GM18873 (cell line): Measurements from ENCODE around the gene MACROD2.

ENCODE experiments used
- ATAC-seq: cut with Tn5 transposase; IDR thresholded peaks from one replicate; pipeline ENCODE4 v1.9.1; 2021; ENCODE audit warnings: mild to moderate bottlenecking, moderate library complexity, moderate number of reproducible peaks; ENCODE audit not compliant: unreplicated experiment, low FRiP score

Gene MACROD2

DNA sequence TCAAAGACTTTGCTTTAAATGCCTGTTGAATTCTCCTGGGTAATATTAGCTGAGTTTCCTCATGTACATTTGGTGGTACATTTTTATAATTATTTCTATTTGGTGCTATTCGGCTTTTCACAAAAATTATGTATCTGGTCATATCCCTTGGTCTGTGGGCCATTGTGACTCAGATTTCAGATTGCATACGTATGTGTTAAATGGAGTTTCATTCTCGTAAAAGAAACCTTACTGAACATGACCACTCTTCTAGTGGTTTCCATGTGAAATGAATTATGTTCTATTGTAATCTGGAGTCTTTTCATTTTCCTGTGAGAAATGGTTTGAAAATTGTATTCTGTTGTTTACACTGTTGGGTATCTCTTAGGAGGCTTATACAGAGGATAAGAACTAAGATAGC lies 728.3 kb downstream of the MACROD2 start:
- no peak for ATAC-seq

DNA sequence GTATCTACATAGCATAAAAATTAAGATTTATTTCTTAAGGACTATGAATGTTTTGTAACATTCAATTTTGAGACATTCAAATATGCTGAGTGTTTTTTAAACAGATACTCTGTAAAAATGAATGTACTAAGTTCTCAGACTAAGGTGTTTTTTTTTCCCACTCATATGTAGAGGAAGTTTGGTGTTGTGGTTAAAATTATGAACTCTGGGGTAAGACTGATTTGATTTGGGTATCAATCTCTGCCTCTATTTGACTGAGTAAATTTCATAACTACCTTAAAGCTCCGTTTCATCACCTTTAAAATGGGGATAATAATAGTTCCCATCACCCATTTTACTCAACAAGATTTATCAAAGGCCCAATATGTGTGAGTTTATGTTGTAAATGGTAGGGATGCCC lies 728.7 kb downstream of the MACROD2 start:
- no peak for ATAC-seq

DNA sequence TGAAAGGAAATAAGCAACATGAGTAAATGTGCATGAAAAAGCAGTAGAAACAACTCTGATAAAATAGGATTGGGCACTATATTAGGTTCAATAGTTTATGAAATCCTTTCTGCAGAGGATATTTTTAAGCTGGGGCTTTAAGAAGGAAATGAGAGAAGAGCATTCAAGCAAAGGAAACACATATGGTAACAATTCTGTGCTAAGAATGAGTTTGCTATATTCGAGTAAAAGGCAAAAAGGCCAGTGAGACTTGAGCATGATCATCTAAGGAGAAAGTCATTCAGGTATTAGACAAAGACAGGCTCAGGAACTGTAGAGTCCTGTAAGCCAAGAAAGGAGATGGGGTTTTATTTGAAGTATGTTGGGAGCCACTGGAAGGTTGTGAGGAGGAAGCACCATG lies 729.2 kb downstream of the MACROD2 start:
- ATAC-seq: no peak

DNA sequence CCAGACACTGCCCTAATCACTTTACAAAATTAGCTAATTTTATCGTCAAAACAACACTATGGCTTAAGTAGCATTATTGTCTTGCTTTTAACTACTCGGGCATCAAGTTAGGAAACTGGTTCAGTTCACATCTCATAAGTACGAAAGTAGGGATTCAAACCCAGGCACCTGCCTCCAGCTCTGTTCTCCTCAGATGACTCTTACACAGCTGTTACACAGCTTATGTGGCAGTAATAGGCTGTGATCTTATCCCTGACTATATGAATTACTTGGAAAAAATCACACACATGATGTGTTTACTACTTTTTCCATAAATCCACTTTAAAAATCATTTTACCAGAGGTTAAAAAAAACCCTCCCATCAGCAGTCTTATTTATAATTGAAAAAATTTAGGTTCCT lies 731.3 kb downstream of the MACROD2 start:
- no peak for ATAC-seq

DNA sequence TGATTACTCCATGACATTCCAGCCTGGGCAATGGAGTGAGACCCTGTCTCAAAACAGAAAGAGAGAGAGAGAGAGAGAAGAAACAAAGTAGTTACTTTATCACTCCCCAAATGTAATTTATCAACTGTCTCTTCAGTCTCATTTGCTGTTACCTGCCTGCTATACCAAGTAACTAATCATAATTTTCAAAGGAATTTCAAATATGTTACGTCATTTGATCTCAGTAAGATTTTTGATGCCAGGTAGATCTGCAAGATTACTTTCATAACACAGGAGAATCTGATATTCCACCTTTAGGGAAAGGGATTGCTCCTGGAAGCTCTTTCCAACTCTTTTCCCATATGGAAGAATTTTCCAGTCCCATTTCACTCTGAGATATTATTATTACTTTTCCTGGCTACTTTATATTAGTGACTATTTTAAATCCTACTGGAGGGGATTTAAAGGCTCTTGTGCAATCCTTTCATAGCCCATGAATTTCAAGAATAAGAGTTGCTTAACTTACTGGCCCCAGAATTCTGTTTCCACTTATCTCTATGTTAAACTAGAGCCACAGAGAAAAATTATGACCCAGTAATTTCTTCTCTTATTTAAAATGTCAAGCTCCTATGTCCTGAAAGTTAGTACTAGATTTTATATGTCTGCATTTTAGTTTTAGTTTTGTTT lies 732.3 kb downstream of the MACROD2 start:
- no peak for ATAC-seq

GRCh38 chr20:14729390-14729789 lies 734.1 kb downstream of the MACROD2 start:
- no peak for ATAC-seq

- no peak for ATAC-seq
Measured at GRCh38 chr20:14732343-14732742, 737.0 kb downstream of the MACROD2 start.

GRCh38 chr20:14732996-14733395 lies 737.7 kb downstream of the MACROD2 start:
- ATAC-seq: no peak

DNA sequence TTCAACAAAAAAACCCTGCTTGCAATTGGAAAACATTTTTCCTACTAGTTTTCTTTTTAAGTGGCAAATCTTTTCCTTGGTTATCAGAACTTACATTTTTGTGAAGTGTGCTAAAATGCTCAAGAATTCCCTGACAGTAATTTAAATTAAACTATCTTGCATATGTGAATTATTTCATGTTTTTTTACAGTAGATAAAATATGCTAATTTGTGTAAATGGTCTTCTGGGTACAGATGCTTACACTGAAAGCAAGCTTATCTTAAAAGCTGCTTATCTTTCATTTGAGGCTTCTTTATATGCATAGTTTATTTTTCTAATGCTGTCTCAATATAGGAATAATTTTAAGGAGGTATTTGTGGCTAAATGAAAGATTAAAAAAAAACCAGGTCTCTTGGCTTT lies 745.1 kb downstream of the MACROD2 start:
- no peak for ATAC-seq

- no peak for ATAC-seq
Measured at GRCh38 chr20:14741616-14742015, 746.3 kb downstream of the MACROD2 start.

GRCh38 chr20:14744723-14745122 lies 749.4 kb downstream of the MACROD2 start:
- peak; percentile 76 for ATAC-seq

GRCh38 chr20:14745830-14746229 lies 750.5 kb downstream of the MACROD2 start:
- no peak for ATAC-seq

DNA sequence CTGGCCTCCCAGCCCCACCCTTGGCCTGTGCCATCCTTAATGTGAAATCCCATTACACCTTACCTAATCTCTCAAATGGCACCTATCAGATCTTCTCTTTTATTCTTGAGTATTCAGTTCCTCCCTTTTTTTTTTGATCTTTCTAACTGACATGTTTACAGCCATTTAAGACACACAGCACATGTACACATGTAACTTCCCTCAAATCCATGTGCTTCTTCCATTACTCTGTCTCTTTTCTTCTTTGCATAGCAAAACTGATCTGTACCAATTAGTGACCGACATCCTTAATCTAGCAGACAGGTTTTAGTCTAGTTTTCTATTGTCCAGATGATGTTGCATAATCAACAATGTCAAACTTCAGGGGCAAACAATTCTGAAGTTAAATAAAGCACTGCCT lies 755.9 kb downstream of the MACROD2 start:
- no peak for ATAC-seq

DNA sequence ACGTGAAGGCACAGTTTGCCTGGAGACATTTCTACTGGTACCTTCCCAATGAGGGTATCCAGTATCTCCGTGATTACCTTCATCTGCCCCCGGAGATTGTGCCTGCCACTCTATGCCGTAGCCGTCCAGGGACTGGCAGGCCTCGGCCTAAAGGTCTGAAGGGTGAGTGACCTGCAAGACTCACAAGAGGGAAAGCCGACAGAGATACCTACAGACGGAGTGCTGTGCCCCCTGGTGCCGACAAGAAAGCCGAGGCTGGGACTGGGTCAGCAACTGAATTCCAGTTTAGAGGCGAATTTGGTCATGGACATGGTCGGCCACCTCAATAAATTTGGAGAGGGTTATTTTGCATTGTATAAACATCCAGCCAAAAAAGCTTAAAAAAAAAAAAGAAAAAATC lies 762.4 kb downstream of the MACROD2 start:
- ATAC-seq: no peak

DNA sequence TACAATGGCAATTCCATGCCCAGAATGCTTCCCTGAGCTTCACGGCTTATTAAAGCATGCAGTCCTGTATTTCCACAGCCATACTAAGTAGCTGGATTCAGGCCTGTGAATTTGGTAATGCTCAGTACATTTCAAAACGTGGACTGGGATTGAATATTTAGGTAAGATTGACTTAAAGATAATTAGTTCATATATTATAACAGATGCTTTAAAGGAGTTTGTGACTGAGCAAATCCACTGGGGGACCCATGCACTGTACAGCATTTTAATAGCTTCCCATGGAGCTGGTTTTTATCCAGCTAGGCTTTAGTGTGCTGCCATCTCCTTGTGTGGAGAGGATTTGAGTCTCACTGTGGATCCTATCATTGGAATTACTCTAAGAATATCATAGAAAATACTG lies 763.0 kb downstream of the MACROD2 start:
- ATAC-seq: no peak

DNA sequence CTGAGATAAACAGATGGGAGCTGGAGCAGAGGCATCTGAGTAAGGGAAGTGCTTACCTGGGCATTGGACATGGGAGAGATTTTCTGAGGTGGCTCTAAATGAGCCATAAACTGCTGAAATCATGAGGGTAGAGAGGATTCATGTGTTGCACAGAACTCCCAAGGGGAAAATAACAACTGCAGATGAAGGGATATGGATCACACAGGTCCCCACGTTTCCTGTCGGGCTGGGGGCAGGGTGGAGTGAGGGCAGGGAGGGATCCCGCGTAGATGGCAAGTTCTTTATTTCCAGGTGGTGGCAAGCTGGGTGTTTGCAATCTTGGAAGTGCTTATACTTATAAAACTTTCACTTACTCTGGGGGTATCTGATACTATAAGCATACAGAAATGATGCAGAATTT lies 764.7 kb downstream of the MACROD2 start:
- no peak for ATAC-seq

- ATAC-seq: no peak
Measured at GRCh38 chr20:14761903-14762302, 766.6 kb downstream of the MACROD2 start.

DNA sequence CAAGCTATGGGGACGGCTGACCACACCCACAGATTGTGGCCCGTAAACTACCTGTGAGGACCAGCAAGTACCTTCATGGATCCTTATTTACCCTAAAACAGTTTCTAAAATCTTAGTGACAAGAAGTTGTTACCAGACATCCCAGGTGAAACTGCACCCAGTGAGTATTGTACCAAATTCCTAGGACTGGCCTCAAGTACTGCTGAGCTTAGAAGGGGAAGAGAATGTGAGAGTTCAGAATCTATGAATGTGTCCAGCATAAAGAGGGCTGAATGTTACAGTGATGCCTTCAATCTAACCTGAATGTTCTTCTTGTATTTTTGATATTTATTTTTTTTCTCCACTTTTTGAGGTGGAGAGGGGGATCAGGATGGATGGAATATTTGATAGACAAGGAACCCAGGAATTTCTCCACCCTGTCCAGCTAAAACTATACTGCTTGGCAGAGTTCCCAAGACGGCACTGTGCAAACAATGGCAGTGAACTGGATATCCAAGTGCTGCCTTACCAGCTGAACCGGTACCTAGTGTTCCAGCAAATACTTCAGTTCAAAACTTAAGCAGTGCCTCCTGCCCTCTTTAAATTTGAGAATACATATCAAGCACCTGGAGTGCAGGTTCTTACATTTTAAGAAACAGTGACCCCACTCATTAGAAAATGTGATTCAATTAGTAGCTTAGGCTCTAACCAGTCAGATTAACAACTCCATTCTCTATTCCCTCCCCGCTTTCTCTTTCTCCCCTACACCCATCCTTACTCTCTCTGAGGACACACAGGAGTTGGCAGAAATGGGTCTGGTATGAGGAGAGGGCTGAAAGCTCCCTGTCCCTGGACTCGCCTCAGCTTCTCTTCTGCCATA lies 769.4 kb downstream of the MACROD2 start:
- no peak for ATAC-seq

DNA sequence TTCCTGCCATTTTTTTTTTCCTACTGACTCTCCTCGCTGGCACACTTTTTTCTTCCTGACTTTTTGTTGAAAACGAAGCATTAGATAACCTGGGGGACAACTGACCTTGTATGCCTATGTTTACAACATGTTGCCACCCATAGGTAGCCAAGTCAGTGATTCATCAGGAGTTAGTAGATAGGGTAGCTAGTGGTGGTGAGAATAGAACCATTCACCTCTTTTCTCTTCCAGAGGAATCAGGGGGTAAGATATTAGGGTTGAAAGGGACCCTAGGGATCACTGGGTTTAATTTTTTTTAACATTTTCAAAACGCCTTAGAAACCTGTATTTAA lies 770.0 kb downstream of the MACROD2 start:
- ATAC-seq: no peak

DNA sequence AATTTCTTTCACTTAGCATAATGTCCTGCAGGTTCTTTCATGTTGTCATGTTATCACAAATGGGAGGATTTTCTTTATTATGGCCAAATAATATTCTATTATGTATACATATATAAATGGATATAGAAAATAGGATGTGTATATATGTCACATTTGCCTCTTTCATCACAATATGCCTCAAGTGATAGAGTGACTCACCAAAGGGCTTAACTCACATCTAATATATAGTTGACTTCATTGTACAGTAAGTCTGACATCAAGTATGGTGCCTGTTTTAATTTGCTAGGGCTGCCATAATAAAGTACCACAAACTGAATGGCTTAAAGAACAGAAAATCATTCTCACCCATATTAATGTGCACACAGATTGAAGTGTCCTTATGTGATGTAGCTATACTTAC lies 778.2 kb downstream of the MACROD2 start:
- ATAC-seq: no peak

- no peak for ATAC-seq
Measured at GRCh38 chr20:14775778-14776177, 780.5 kb downstream of the MACROD2 start.

- no peak for ATAC-seq
Measured at GRCh38 chr20:14777591-14777990, 782.3 kb downstream of the MACROD2 start.
